ENCODE results near the gene GOLGA8B.
"Not testable (repeated sequence)": the region's sequence is repeated elsewhere in the genome, so short reads cannot be mapped to it uniquely, and the experiment has no call there.

Gene GOLGA8B, protein sequence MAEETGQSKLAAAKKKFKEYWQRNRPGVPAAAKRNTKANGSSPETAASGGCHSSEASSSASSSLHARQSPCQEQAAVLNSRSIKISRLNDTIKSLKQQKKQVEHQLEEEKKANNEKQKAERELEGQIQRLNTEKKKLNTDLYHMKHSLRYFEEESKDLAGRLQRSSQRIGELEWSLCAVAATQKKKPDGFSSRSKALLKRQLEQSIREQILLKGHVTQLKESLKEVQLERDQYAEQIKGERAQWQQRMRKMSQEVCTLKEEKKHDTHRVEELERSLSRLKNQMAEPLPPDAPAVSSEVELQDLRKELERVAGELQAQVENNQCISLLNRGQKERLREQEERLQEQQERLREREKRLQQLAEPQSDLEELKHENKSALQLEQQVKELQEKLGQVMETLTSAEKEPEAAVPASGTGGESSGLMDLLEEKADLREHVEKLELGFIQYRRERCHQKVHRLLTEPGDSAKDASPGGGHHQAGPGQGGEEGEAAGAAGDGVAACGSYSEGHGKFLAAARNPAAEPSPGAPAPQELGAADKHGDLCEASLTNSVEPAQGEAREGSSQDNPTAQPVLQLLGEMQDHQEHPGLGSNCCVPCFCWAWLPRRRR

DNA sequence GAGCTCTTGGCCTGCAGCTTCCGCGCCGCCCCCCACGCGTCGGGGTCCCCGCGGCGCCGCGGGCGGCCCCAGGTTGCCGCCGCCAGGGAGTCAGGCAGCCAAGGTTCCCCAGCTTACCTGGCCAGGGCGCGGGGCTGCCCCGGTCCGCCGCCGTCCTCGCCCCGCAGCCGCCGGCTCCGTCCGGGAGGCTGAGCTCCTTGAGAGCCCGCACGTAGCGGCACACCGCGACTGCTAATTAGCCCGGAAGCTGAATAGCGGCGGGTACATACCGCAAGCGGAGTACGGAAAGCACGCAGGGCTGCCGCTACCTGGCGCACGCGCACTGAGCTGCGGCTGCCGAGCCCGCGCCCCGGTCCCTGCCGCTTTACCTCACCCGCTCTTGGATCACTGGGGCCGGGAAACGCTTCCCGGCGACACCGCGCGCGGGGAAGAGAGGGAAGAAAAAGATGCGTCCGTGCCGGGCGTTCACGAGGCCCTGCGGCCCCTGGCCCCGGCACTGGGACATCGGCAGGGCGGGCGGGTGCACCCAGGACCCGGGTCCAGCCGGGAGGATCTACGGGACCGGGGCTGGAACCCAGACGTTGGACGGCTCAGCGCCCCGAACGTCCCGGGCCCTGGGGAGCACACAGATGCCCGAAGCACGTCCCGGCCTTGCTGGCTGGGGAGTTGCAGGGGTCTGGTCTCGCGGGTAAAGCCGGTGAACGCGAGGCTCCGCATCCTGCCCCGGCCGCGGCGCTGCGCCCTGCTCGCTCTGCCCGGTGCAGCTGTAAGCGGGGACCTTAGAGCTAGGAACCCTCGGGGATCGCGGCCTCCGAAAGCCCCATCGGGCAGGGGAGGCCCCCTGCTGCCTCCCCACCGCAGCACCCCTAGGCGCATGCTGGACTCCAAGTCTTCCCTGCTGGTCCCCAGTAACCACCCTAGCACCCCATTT, at the start of gene GOLGA8B:
Gene GOLGA8B, minus strand, starts transcription at position 253 of the 931 bp plus-strand sequence. CDS start 47,739 bp downstream, outside the sequence.
- peaks cover 5% of the 10 kb centered on the region for H3K36me3 Mint-ChIP-seq
- H3K4me1 Mint-ChIP-seq, result peaks cover 48% of the 10 kb centered on the region

DNA sequence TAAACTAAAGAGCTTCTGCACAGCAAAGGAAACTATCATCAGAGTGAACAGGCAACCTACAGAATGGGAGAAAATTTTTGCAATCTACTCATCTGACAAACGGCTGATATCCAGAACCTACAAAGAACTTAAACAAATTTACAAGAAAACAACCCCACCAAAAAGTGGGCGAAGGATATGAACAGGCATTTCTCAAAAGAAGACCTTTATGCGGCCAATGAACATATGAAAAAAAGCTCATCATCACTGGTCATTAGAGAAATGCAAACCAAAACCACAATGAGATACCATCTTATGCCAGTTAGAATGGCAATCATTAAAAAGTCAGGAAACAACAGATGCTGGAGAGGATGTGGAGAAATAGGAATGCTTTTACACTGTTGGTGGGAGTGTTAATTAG, 49.7 kb upstream of the GOLGA8B start:
- not testable (repeated sequence) for H3K36me3 Mint-ChIP-seq; H3K27ac Mint-ChIP-seq; DNase-seq (ENCODE audit: low spot score in 2 of 2); H3K4me1 Mint-ChIP-seq; ATAC-seq; H3K9me3 Mint-ChIP-seq; H3K4me3 Mint-ChIP-seq

More for the DNA sequence above, at the start of gene GOLGA8B:
- DNase-seq (ENCODE audit: low spot score in 2 of 2) (peak; percentile 65 to 88), ATAC-seq (peak; percentile 82)
- Mint-ChIP-seq H3K9me3 (no peaks in the 10 kb centered on the region), H3K4me3 (peak within 1 kb of the TSS; percentile 84), H3K27ac (peak within 1 kb of the TSS; percentile 92)

DNA sequence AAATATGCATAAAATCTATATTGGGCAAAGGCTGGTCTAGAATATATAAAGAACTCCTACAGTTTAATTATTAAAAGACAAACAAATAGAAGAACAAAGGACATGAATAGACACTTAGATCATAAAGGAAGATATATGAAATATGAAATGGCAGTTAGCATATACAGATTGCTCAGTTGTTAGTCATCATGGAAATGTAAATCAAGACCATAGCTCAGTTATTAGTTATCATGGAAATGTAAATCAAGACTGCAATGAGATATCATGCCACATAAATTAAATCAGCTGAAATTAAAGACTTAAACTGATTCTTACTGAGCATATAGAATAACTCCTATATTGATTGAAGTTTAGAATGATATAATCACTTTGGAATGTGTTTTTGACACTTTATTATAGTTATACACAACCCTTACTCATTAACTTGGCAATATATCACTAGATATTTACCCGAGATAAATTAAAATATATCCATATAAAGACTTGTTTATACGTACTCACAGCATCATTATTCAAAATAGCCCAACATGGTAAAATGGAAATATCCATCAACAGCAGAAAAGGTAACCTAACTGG, 45.2 kb upstream of the GOLGA8B start:
- no peak for DNase-seq (ENCODE audit: low spot score in 2 of 2)
- no peak for ATAC-seq
- no peak overlapping the region for H3K4me3 Mint-ChIP-seq
- H3K9me3 Mint-ChIP-seq, result no peaks in the 10 kb centered on the region
- H3K4me1 Mint-ChIP-seq, result no peaks in the 10 kb centered on the region
- H3K27ac Mint-ChIP-seq, result no peak overlapping the region
- no peaks in the 10 kb centered on the region for H3K36me3 Mint-ChIP-seq

DNA sequence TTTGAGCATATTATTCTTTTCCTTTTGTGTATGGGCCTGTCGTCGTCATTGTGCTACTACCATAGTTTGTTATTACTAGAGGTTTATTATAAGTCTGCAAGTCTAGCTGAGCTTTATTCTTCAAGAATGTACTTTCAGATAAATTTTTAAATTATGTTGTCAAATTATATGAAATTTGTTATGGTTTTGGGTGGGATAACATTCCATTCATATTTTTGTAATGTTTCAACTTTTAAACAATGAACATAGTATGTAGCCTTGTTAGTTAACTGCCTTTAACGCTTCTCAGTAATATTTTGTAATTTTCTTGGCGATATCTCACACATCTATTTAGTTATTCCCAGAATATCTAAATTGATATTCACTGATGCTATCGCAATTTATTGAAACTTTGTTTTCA, 41.6 kb upstream of the GOLGA8B start:
- no peak overlapping the region for H3K4me3 Mint-ChIP-seq
- no peak overlapping the region for H3K27ac Mint-ChIP-seq
- ATAC-seq, result no peak
- no peaks in the 10 kb centered on the region for H3K4me1 Mint-ChIP-seq
- H3K36me3 Mint-ChIP-seq, result no peaks in the 10 kb centered on the region
- DNase-seq (ENCODE audit: low spot score in 2 of 2), result no peak
- no peaks in the 10 kb centered on the region for H3K9me3 Mint-ChIP-seq

DNA sequence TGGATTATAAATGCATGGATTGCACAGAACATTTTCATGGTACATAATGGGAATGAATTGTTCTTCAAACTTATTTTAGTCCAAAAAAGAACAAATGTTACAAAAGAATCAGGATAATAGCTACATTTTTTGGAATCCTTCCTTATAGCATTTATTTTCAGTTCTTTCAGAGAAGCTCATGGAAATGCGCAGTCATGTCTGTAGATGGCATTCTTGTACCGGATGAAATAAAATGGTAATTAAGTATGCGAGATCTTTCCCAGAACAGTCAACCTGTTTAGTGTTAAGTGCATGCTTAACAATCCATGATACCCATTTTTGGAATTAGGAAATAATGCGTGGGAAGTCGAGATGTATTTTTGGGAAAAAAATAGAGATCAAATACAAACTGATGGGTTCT, 38.2 kb upstream of the GOLGA8B start:
- DNase-seq (ENCODE audit: low spot score in 2 of 2) (no peak), ATAC-seq (no peak)
- H3K27ac Mint-ChIP-seq, result no peak overlapping the region
- H3K9me3 Mint-ChIP-seq, result no peaks in the 10 kb centered on the region
- no peak overlapping the region for H3K4me3 Mint-ChIP-seq
- no peaks in the 10 kb centered on the region for H3K4me1 Mint-ChIP-seq
- no peaks in the 10 kb centered on the region for H3K36me3 Mint-ChIP-seq

DNA sequence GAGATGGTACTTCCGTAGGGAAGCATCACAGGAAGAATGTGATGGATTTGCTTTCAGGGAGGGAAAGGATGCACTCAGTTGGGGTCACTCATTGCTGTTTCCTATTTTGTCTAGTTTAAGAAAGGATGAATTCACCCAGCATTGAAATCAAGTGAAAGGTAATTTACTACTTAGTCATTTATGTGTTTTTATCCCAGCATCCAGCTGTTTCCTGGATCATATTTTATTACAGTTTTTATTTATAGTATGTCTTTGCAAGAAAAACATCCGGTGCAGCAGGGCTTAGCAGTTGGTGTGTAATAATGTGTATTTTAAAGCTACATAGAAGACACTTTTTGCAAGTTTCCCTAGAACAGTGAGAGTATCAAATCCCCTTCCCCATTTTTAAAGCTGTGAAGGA, 37.4 kb upstream of the GOLGA8B start:
- Mint-ChIP-seq H3K4me3 (no peak overlapping the region), H3K36me3 (no peaks in the 10 kb centered on the region), H3K4me1 (no peaks in the 10 kb centered on the region), H3K27ac (no peak overlapping the region), H3K9me3 (no peaks in the 10 kb centered on the region)
- DNase-seq (ENCODE audit: low spot score in 2 of 2) (no peak), ATAC-seq (no peak)

DNA sequence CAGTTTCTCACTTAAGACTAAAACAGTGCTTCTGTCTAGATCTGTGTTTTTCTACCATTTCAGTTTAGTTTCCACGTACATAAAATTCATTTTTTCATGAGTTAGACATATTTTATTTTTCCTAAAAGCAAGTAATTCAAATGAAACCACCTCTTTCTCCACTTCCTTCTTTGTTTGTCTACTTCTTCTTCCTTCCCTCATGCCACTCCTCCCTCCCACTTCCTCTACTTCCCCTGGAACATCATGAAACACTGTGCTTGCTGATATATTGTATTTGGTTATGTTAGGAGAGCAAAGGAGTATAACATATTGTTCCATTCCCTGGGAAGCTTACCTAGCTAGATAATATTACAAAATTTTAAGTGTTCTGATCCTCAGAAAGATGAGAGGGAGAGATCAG, 36.7 kb upstream of the GOLGA8B start:
- ATAC-seq, result no peak
- no peak overlapping the region for H3K4me3 Mint-ChIP-seq
- no peaks in the 10 kb centered on the region for H3K4me1 Mint-ChIP-seq
- DNase-seq (ENCODE audit: low spot score in 2 of 2), result no peak
- no peak overlapping the region for H3K27ac Mint-ChIP-seq
- no peaks in the 10 kb centered on the region for H3K9me3 Mint-ChIP-seq
- H3K36me3 Mint-ChIP-seq, result no peaks in the 10 kb centered on the region

DNA sequence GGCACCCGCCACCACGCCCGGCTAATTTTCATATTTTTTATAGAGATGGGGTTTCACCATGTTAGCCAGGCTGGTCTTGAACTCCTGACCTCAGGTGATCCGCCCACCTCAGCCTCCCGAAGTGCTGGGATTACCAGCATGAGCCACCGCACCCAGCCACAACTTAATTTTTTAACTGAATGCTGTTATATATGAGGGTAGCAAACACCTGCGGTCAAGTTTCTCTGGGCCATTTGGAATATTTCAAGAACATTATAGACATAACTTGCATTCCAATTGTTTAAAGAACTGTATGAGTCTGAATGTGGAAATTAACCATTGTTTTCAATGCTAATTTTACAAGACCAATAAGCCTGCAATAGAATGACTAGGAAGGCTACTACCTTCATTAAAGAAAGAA, 35.7 kb upstream of the GOLGA8B start:
- DNase-seq (ENCODE audit: low spot score in 2 of 2), result no peak
- no peaks in the 10 kb centered on the region for H3K36me3 Mint-ChIP-seq

DNA sequence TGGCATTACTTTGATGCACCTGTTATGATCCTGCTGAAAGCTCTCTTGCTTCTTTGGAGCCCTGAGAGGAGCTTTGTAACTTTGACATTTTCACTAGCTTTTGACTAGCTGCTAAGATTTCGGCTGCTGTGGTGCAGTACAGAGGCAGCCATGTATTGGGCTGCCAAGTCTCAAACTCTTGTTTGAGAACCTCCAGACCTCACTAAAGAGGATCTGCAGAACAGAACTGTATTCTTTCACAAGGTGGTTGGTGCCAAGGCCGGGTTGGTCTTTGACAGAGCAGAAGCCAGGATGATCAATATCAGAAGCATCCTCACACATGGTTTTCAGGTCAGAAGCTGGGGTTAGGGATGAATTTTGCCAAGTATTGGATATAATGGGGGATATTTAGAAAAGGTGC, 34.6 kb upstream of the GOLGA8B start:
- Mint-ChIP-seq H3K9me3 (no peaks in the 10 kb centered on the region), H3K4me1 (no peaks in the 10 kb centered on the region), H3K4me3 (no peak overlapping the region), H3K27ac (no peak overlapping the region), H3K36me3 (no peaks in the 10 kb centered on the region)
- no peak for DNase-seq (ENCODE audit: low spot score in 2 of 2)
- ATAC-seq, result no peak

More for the DNA sequence above, 35.7 kb upstream of the GOLGA8B start:
- no peak for ATAC-seq
- Mint-ChIP-seq H3K4me1 (no peaks in the 10 kb centered on the region), H3K4me3 (no peak overlapping the region), H3K27ac (no peak overlapping the region), H3K9me3 (no peaks in the 10 kb centered on the region)

DNA sequence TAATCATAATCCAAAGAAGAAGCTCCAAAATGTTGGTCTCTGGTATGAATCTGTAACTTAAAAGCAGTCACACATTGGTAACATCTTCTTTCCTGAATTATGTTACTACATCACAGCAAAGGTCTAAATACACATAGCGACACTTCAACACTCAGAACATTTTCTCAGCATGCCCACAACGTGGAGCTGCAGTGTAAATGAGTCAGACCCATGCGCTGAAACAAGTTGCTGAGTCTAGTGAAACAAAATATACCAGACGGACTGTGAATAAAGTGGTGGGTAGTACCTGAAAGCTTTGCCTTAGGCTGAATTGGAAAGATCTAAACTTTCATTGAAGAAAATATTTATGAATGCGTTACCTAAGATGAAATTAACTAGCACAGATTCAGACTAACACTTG, 33.2 kb upstream of the GOLGA8B start:
- Mint-ChIP-seq H3K36me3 (no peaks in the 10 kb centered on the region), H3K27ac (no peak overlapping the region), H3K4me1 (no peaks in the 10 kb centered on the region), H3K4me3 (no peak overlapping the region), H3K9me3 (no peaks in the 10 kb centered on the region)
- ATAC-seq (peak; percentile 86), DNase-seq (ENCODE audit: low spot score in 2 of 2) (no peak)

DNA sequence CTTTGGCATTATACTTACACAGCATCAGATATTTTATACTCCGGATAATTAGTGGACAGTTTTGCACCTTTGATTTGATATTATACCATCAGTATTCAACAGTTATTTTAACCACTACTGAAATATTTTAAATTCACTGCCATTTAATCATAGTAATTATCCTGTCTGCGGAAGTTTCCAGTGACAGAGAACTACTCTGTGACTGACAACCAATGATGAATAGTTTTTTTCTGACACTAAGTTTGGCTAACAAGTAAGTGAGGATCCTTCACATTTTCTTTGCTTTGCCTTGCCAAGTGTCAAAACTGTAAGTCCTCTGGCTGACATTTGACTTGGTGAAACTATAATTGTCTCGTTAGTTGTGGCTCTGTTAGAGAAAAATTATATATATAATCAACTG, 30.5 kb upstream of the GOLGA8B start:
- no peaks in the 10 kb centered on the region for H3K4me1 Mint-ChIP-seq
- no peak for ATAC-seq
- H3K27ac Mint-ChIP-seq, result no peak overlapping the region
- no peaks in the 10 kb centered on the region for H3K36me3 Mint-ChIP-seq
- H3K9me3 Mint-ChIP-seq, result no peaks in the 10 kb centered on the region
- no peak for DNase-seq (ENCODE audit: low spot score in 2 of 2)
- H3K4me3 Mint-ChIP-seq, result no peak overlapping the region

DNA sequence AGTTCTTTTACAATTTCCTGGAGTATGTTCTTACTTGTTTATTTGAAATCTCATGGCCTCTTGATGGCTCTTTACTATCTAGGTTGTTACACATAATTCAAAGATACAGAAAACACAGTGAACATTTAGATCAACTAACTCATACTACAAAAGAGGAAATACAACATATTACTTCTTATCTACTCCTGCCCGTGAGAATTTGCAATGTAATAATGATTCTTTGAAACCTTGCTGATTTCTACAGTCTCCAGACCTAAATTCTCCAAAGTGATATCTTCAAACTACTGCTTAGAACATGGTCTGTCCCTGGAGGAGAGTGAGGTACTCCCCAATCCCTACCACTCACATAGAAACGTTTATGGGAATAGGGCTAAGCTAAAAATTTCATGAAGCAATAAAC, 29.9 kb upstream of the GOLGA8B start:
- Mint-ChIP-seq H3K9me3 (no peaks in the 10 kb centered on the region), H3K4me1 (no peaks in the 10 kb centered on the region), H3K4me3 (no peak overlapping the region), H3K36me3 (no peaks in the 10 kb centered on the region), H3K27ac (no peak overlapping the region)
- ATAC-seq, result no peak
- DNase-seq (ENCODE audit: low spot score in 2 of 2), result no peak

DNA sequence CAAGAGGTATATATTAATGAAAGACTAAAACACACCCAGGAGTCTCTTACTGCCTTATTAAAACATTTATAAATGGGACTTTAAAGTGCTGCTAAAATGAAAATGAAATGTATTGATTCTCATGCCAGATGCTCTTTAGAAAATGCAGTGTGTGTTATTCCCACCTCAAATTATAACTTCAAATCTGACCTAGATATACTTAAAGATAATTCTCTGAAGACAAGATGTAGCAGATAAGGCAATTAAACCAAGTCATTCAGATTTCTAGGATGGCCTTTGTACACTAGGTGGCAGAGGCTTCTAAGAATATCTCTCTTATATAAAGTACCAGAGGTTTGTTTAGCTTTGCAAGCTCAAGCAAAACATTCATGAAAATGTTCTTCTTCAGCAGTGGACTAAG, 26.9 kb upstream of the GOLGA8B start:
- no peak overlapping the region for H3K27ac Mint-ChIP-seq
- no peaks in the 10 kb centered on the region for H3K4me1 Mint-ChIP-seq
- no peak for ATAC-seq
- H3K36me3 Mint-ChIP-seq, result no peaks in the 10 kb centered on the region
- H3K9me3 Mint-ChIP-seq, result no peaks in the 10 kb centered on the region
- DNase-seq (ENCODE audit: low spot score in 2 of 2), result no peak
- H3K4me3 Mint-ChIP-seq, result no peak overlapping the region

DNA sequence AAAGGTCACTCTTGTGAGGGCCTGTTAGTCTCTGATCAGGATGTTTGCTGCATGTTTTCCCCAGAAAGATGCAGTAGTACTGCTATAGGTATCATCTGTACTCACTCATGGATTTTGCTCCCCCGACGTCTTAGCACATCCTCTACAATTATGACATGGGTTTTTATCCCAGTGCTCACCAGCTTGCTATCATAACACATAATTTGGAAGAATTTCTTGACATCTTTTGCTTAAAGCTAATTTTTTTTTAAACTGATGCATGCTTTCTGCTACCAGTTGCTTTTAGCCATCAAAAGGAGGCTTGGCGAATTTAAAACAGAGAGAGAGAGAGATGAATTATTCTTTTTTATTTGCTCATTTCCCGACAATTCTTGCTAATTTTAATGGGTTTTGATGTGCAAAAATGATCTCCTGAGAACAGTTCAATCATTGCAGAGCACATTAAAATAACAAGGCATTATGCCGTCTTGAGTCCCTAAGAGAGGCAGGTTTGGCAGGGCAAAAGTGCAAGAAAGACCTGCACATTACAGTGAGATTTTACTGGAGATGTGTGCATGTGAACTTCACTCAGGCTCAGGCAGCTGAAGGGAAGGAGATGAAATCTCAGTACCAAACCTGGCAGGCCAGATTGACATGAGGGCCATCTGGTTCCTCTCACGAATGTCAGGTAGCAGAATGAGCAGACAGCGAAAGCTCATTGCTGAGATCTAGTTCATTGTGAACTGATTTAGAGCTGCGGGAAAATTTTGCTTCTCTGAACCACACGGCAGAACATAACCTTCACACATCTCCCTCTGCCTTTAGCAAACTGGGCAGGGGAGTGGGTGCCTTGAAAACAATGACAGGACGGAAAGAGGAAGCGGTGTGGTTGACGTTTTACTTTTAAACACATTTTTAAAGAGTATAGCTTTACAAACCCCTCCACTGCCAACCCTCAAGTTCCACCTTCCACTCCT, 25.9 kb upstream of the GOLGA8B start:
- no peaks in the 10 kb centered on the region for H3K36me3 Mint-ChIP-seq
- no peaks in the 10 kb centered on the region for H3K9me3 Mint-ChIP-seq
- no peak for DNase-seq (ENCODE audit: low spot score in 2 of 2)
- ATAC-seq, result peak; percentile 19
- no peaks in the 10 kb centered on the region for H3K4me1 Mint-ChIP-seq
- H3K4me3 Mint-ChIP-seq, result no peak overlapping the region
- no peak overlapping the region for H3K27ac Mint-ChIP-seq
